ENCODE measurements around the gene LMAN2.
A peak's percentile ranks its signal among the peaks of the same experiment; 100 is the strongest.

LMAN2 gene, protein sequence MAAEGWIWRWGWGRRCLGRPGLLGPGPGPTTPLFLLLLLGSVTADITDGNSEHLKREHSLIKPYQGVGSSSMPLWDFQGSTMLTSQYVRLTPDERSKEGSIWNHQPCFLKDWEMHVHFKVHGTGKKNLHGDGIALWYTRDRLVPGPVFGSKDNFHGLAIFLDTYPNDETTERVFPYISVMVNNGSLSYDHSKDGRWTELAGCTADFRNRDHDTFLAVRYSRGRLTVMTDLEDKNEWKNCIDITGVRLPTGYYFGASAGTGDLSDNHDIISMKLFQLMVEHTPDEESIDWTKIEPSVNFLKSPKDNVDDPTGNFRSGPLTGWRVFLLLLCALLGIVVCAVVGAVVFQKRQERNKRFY

DNA sequence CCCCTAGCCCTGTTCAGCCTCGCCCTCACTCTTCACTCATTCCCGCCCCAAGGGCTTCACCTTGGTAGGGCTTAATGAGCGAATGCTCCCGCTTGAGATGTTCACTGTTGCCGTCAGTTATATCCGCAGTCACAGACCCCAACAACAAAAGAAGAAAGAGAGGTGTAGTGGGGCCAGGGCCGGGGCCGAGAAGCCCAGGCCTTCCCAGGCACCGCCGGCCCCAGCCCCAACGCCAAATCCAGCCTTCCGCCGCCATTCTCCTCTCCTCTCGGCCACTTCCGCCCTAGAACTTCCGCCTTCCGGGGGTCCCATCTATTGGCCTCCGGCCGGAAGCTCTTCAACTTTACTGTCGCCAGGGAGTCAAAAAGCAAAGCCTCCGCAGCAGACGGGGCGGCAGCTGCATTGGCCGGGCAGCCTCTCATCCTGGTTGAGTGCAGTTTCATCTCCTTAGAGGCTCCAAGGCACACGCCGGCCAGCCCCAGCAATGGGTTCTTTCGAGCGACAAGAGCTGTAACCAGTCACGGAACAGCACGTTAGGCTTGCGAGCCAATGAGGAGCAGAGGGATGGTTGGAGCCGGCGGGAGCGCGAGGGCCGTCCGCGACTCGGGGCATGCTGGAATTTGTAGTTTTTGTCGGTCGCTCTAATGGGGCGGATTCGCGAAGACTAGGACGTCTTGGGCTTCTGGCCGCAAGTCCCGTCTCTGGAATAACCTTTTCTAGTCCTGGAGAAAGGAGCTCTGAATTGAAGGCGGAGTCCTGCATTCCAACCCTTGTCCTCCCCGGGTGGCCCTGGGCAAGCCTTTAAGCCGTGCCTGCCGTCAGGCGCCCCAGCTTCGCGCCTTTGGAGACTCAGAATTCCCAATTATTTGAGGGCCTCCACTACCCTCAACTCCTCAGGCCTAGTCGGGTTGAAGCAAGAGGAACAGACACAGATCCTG is at the start of gene LMAN2:
TSS of gene LMAN2 (minus strand) at position 277 of the 938 bp plus-strand sequence. CDS start at position 256, 21 bp downstream.
- peak within 1 kb of the TSS; percentile 91 for H3K4me3 ChIP-seq (ENCODE audit: low read length)
- no peak for TF ChIP-seq CTCF (IDR thresholded peaks at IDR 0.05; ENCODE audit: insufficient read depth, low read depth, low read length, missing control alignments)

GRCh38 chr5:177399997-177400868 is 48.8 kb upstream of the LMAN2 start, which contains the start of gene PFN3:
PFN3 (minus strand) TSS chr5:177400661; CDS start chr5:177400576, 85 bp downstream.
- no peak for DNase-seq (ENCODE audit: low read depth)
- TF ChIP-seq CTCF (IDR thresholded peaks at IDR 0.05; ENCODE audit: insufficient read depth, low read depth, low read length, missing control alignments) = no peak
- H3K4me3 ChIP-seq (ENCODE audit: low read length) = no peak within 1 kb of the TSS

More for the DNA sequence above, at the start of gene LMAN2:
- peak; percentile 96 for DNase-seq (ENCODE audit: low read depth)

DNA sequence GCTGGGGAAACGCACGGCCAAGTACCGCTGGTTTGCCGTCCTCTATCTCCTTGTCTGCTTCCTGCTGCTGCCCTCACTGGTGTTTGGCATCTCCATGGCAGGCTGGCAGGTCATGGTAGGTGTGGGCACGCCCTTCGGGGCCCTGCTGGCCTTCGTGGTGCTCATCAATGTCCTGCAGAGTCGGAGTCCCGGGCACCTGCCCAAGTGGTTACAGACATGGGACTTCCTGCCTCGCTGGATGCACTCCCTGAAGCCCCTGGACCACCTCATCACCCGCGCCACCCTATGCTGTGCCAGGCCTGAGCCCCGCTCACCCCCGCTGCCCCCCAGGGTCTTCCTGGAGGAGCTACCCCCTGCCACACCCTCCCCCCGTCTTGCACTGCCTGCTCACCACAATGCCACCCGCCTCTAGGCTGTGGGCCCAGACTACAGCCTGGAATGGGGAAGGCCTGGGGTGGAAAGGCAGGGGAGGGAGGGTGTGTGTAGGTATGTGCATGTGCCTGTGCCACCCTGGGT is 46.5 kb upstream of the LMAN2 start:
- no peak for DNase-seq (ENCODE audit: low read depth)
- TF ChIP-seq CTCF (IDR thresholded peaks at IDR 0.05; ENCODE audit: insufficient read depth, low read depth, low read length, missing control alignments) = no peak
- no peak overlapping the region for H3K4me3 ChIP-seq (ENCODE audit: low read length)

DNA sequence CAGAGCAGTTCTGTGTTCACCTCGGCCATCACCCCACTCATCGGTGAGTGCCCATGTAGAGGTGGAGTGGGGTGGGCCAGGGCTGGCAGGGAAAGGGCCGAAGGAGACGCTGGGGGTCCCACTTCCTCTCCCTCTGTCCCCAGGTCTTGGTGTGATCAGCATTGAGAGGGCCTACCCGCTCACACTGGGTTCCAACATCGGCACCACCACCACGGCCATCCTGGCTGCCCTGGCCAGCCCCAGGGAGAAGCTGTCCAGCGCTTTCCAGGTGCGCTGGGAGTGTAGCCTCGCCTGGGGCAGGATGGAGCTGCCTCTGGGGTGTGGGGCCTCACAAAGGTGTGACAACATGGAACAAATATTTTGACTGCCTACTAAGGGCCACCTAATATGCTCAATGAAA is 45.3 kb upstream of the LMAN2 start:
- no peak overlapping the region for H3K4me3 ChIP-seq (ENCODE audit: low read length)
- TF ChIP-seq CTCF (IDR thresholded peaks at IDR 0.05; ENCODE audit: insufficient read depth, low read depth, low read length, missing control alignments) = no peak
- DNase-seq (ENCODE audit: low read depth) = no peak

- TF ChIP-seq CTCF (IDR thresholded peaks at IDR 0.05; ENCODE audit: insufficient read depth, low read depth, low read length, missing control alignments) = no peak
- H3K4me3 ChIP-seq (ENCODE audit: low read length) = no peak overlapping the region
- DNase-seq (ENCODE audit: low read depth) = no peak
Observed at GRCh38 chr5:177396078-177396477, 44.6 kb upstream of the LMAN2 start.

DNA sequence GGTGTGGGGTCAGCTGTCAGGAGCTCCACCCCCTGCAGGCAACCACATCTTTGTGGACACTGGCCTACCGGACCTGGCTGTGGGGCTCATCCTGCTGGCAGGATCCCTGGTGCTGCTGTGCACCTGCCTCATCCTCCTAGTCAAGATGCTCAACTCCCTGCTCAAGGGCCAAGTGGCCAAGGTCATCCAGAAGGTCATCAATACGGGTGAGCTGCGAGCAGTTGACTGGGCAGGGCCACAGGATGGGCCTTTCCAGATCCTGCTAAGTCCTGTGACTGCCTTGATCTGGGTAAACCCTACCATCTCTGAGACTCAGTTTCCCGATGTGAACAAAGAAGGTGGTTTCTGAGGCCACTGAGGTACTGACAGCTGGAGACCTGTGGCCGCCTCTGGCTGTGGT is 42.5 kb upstream of the LMAN2 start:
- DNase-seq (ENCODE audit: low read depth) = no peak
- no peak overlapping the region for H3K4me3 ChIP-seq (ENCODE audit: low read length)
- no peak for TF ChIP-seq CTCF (IDR thresholded peaks at IDR 0.05; ENCODE audit: insufficient read depth, low read depth, low read length, missing control alignments)

Measured in epithelial cell of esophagus (primary cell).